Transverse colon (tissue), 3 donors: Measurements from ENCODE around the gene AQP6.

Source experiments
- POLR2A ChIP-seq: fragments of 450-650 bp; IDR thresholded peaks from one replicate; pipeline ENCODE4 v1.6.1; 2016; ENCODE audit warnings: antibody characterized with exemption, mild to moderate bottlenecking, moderate library complexity
- TF ChIP-seq, protein P1 (sequence below), 5 experiments: fragments of 200-600 bp in 3 of 5; fragments of 450-650 bp in 2 of 5; sonication (generic) in 3 of 5; IDR thresholded peaks; 1 replicate in 2 of 5; 2 replicates in 3 of 5; pipeline ENCODE4 v1.5.1; 2016 to 2017; ENCODE audit warnings: antibody characterized with exemption in 5 of 5, inconsistent platforms in 3 of 5, mild to moderate bottlenecking in 2 of 5, moderate library complexity in 1 of 5

DNA sequence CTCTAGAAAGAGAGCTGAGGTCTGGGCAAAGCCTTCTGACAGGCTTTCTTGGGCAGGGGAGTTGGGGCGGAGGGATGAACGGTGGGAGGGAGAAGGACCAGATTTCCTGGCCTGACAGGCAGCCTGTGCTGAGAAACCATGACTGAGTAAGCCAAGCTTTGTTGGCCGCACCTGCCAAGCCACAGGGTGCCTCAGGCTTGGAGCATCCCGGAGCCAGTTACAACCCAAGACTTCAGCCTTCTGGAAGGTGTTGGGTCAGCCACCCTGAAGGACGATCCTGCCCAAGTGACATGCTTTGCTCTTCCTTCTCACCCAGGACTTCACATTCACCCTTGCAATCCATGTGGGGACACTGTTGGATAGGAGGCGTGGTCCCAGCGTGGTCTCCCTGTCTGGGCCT, 43.2 kb upstream of the AQP6 start:
- TF ChIP-seq, protein P1, sequence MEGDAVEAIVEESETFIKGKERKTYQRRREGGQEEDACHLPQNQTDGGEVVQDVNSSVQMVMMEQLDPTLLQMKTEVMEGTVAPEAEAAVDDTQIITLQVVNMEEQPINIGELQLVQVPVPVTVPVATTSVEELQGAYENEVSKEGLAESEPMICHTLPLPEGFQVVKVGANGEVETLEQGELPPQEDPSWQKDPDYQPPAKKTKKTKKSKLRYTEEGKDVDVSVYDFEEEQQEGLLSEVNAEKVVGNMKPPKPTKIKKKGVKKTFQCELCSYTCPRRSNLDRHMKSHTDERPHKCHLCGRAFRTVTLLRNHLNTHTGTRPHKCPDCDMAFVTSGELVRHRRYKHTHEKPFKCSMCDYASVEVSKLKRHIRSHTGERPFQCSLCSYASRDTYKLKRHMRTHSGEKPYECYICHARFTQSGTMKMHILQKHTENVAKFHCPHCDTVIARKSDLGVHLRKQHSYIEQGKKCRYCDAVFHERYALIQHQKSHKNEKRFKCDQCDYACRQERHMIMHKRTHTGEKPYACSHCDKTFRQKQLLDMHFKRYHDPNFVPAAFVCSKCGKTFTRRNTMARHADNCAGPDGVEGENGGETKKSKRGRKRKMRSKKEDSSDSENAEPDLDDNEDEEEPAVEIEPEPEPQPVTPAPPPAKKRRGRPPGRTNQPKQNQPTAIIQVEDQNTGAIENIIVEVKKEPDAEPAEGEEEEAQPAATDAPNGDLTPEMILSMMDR (IDR thresholded peaks at IDR 0.05): no peak
- no peak for TF ChIP-seq POLR2A
